Lower leg skin (tissue), 4 donors: ENCODE data around the gene CHID1. TPM values are rescaled to one million over a fixed set of nuclear protein-coding genes. Genes with fewer than 3 reads are reported as not detected.

ENCODE experiments used
- DNase-seq, 2 donors: peaks; one replicate each; pipeline ENCODE4 v3.0.0-alpha.2; 2019; ENCODE audit warnings: low spot score in 2 of 2
- H3K4me3 ChIP-seq: fragments of 200-600 bp; sonication (generic); 2 replicates; pipeline ENCODE4 v1.5.1; 2017; ENCODE audit warnings: mild to moderate bottlenecking, low read depth; ENCODE audit not compliant: poor library complexity, severe bottlenecking
- CTCF ChIP-seq, 3 donors: fragments of 450-650 bp; IDR thresholded peaks; one replicate each; pipeline ENCODE4 v1.5.1; 2016; ENCODE audit warnings: antibody characterized with exemption in 3 of 3, mild to moderate bottlenecking in 3 of 3, moderate library complexity in 2 of 3
- POLR2A ChIP-seq, 2 donors: fragments of 450-650 bp; IDR thresholded peaks; one replicate each; pipeline ENCODE4 v1.6.1; 2016 to 2017; ENCODE audit warnings: antibody characterized with exemption in 2 of 2, mild to moderate bottlenecking in 1 of 2, moderate library complexity in 1 of 2
- WGBS, 2 donors: methylation state at CpG; one replicate each; pipeline ENCODE4 v1.1.5; 2018; 5-methylcytosine and 5-hydroxymethylcytosine counted together
- intact Hi-C: fragments of 100-400 bp; cut with DNase I; formaldehyde crosslinking; loops from one replicate; pipeline ENCODE4 v1.15.0; 2023; ENCODE audit warnings: low total_unique reads
- total RNA-seq, 4 donors: library from RNA; depleted of rRNA; stranded (reverse); fragments of >200 nt; gene quantifications; one replicate each; pipeline ENCODE4 v1.1.0, GENCODE V29; 2016

Gene CHID1
- total RNA-seq, 4 donors from 2014 or later, result 35.5 to 59.4 (median 50.7) TPM

- no peak for DNase-seq
- no peak overlapping the region for H3K4me3 ChIP-seq
- intact Hi-C loops, result no loop called here
- WGBS, 2 donors, result 36 to 42% methylated on average over 11 to 14 of the region's 14 CpGs
- TF ChIP-seq CTCF (IDR thresholded peaks at IDR 0.05) (peak in 1 of 3 donors; percentile 6), POLR2A (IDR thresholded peaks at IDR 0.05) (no peak)
These were observed 62.2 kb downstream of the CHID1 start for GRCh38 chr11:848380-848931.

GRCh38 chr11:847876-848275, 62.7 kb downstream of the CHID1 start:
- intact Hi-C loops, result no loop called here
- WGBS, 2 donors, result 73 to 91% methylated on average over 7 to 11 of the region's 18 CpGs

GRCh38 chr11:846496-847098, 64.0 kb downstream of the CHID1 start:
- no peak overlapping the region for H3K4me3 ChIP-seq
- intact Hi-C loops, result no loop called here
- DNase-seq, result no peak
- TF ChIP-seq POLR2A (IDR thresholded peaks at IDR 0.05) (no peak), CTCF (IDR thresholded peaks at IDR 0.05) (no peak)
- WGBS, 2 donors, result 34 to 54% methylated on average over 8 to 9 of the region's 11 CpGs

More at GRCh38 chr11:847876-848275, 62.7 kb downstream of the CHID1 start:
- TF ChIP-seq POLR2A (IDR thresholded peaks at IDR 0.05) (no peak), CTCF (IDR thresholded peaks at IDR 0.05) (no peak)
- DNase-seq, result no peak
- H3K4me3 ChIP-seq, result no peak overlapping the region

- DNase-seq, result no peak
- no peak for TF ChIP-seq POLR2A (IDR thresholded peaks at IDR 0.05)
- no peak for TF ChIP-seq CTCF (IDR thresholded peaks at IDR 0.05)
- intact Hi-C loops, result no loop called here
- 52 to 63% methylated on average over 4 to 5 of the region's 8 CpGs for WGBS, 2 donors
- no peak overlapping the region for H3K4me3 ChIP-seq
These were observed 64.6 kb downstream of the CHID1 start for GRCh38 chr11:845872-846495.

- WGBS, 2 donors, result 19 to 20% methylated on average over 15 to 29 of the region's 31 CpGs
These were observed 65.6 kb downstream of the CHID1 start for GRCh38 chr11:844693-845644.

More at GRCh38 chr11:844693-845644, 65.6 kb downstream of the CHID1 start:
- TF ChIP-seq CTCF (IDR thresholded peaks at IDR 0.05) (no peak), POLR2A (IDR thresholded peaks at IDR 0.05) (no peak)
- intact Hi-C loops, result loop anchor here (5.0 kb wide), 1 partner anchor 207 kb away; no protein-coding TSS in a partner anchor
- peak; percentile 96 to 99 for DNase-seq
- H3K4me3 ChIP-seq, result no peak overlapping the region
